Loucy (cell line): ENCODE measurements around the gene SRBD1.

ENCODE experiments used
- EZH2phosphoT487 ChIP-seq: fragments of 200-600 bp; IDR thresholded peaks from 2 replicates; pipeline ENCODE4 v1.6.1; 2018; ENCODE audit warnings: antibody characterized with exemption, mild to moderate bottlenecking, moderate library complexity, borderline replicate concordance
- TF ChIP-seq, protein P1 (sequence below): fragments of 200-600 bp; sonication (generic); conservative IDR thresholded peaks from 2 replicates; pipeline ENCODE4 v1.5.1; 2014; ENCODE audit warnings: mild to moderate bottlenecking, antibody characterized with exemption, low read length

- TF ChIP-seq, protein P1, sequence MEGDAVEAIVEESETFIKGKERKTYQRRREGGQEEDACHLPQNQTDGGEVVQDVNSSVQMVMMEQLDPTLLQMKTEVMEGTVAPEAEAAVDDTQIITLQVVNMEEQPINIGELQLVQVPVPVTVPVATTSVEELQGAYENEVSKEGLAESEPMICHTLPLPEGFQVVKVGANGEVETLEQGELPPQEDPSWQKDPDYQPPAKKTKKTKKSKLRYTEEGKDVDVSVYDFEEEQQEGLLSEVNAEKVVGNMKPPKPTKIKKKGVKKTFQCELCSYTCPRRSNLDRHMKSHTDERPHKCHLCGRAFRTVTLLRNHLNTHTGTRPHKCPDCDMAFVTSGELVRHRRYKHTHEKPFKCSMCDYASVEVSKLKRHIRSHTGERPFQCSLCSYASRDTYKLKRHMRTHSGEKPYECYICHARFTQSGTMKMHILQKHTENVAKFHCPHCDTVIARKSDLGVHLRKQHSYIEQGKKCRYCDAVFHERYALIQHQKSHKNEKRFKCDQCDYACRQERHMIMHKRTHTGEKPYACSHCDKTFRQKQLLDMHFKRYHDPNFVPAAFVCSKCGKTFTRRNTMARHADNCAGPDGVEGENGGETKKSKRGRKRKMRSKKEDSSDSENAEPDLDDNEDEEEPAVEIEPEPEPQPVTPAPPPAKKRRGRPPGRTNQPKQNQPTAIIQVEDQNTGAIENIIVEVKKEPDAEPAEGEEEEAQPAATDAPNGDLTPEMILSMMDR, result no peak
- no peak for TF ChIP-seq EZH2phosphoT487
Observed at GRCh38 chr2:45391866-45392265, 219.2 kb downstream of the SRBD1 start.
